Measurements from ENCODE around the gene PARD3B. TPM values are rescaled to one million over a fixed set of nuclear protein-coding genes. Genes with fewer than 3 reads are reported as not detected.

Gene PARD3B
- total RNA-seq, 1 experiment from 2014 or later, result 7.6 TPM

DNA sequence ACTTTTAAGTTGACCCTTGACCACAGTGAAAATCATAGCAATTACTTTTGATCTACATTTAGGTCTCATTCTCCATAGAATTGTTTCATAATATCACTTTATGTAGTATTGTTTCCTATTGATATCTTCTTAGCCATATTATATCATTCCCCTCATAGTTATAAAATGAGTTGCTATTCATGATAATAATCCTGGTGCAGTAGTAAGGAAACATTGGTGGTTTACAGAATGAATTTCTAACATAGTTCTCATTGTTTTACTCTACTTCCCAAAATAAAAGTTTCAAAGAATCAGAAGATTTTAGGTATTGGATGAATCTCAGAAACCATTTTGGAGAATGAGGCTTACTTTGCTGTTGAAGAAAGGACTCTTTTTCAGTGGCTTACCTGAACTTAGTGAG is 246.0 kb downstream of the PARD3B start:
- Histone ChIP-seq H3K36me3 (ENCODE audit: low read depth) (no peaks in the 10 kb centered on the region), H4K20me1 (ENCODE audit: insufficient read depth) (no peaks in the 10 kb centered on the region), H3K79me2 (ENCODE audit: low read depth) (no peaks in the 10 kb centered on the region), H3K4me2 (no peak overlapping the region), H3K4me1 (replicated peaks; ENCODE audit: insufficient read depth) (no peaks in the 10 kb centered on the region), H3K27me3 (ENCODE audit: insufficient read depth, low read depth) (no peaks in the 10 kb centered on the region), H2AFZ (no peak overlapping the region), H3K27ac (no peak overlapping the region), H3K9me2 (ENCODE audit: insufficient read depth) (no peaks in the 10 kb centered on the region), H3F3A (ENCODE audit: insufficient read depth, low read depth) (no peaks in the 10 kb centered on the region), H3K9me3 (ENCODE audit: insufficient read depth, low read depth) (no peaks in the 10 kb centered on the region), H3K4me3 (no peak overlapping the region)
- TF ChIP-seq EZH2 (IDR thresholded peaks at IDR 0.05; ENCODE audit: low read depth), result no peak
- TF ChIP-seq, protein P1, sequence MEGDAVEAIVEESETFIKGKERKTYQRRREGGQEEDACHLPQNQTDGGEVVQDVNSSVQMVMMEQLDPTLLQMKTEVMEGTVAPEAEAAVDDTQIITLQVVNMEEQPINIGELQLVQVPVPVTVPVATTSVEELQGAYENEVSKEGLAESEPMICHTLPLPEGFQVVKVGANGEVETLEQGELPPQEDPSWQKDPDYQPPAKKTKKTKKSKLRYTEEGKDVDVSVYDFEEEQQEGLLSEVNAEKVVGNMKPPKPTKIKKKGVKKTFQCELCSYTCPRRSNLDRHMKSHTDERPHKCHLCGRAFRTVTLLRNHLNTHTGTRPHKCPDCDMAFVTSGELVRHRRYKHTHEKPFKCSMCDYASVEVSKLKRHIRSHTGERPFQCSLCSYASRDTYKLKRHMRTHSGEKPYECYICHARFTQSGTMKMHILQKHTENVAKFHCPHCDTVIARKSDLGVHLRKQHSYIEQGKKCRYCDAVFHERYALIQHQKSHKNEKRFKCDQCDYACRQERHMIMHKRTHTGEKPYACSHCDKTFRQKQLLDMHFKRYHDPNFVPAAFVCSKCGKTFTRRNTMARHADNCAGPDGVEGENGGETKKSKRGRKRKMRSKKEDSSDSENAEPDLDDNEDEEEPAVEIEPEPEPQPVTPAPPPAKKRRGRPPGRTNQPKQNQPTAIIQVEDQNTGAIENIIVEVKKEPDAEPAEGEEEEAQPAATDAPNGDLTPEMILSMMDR (conservative IDR thresholded peaks at IDR 0.05), result no peak
- ChIA-PET POLR2A (ENCODE audit: unreplicated experiment) (no interaction called here), CTCF (no interaction called here)
- no peak for DNase-seq
- BruUV-seq (replicated peaks), result no TSS peak
- intact Hi-C loops (cut with micrococcal nuclease; ENCODE audit: unreplicated experiment), result no loop called here

DNA sequence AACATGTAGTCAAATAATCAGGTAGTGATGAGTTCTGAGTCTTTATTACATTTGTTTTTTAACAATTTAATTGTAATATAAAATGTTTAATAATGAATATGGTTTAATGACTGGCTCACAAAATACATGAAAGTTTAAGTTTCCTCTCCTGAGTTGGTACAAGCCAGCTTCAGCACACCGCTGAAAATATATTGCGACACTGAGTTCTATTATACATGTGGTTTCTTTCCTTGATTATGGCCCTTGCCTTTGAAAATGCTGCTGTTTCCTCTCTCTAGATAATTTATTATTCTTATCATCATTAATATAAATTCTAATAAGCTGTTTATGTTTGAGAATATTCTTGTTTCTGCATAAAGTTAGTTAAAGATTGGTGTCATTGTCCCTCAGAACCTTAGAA is 249.3 kb downstream of the PARD3B start:
- intact Hi-C loops (cut with micrococcal nuclease; ENCODE audit: unreplicated experiment), result no loop called here
- H3K36me3 ChIP-seq (ENCODE audit: low read depth), result no peaks in the 10 kb centered on the region
- H3K9me2 ChIP-seq (ENCODE audit: insufficient read depth), result no peaks in the 10 kb centered on the region
- H3F3A ChIP-seq (ENCODE audit: insufficient read depth, low read depth), result no peaks in the 10 kb centered on the region
- H3K27ac ChIP-seq, result no peak overlapping the region
- H2AFZ ChIP-seq, result no peak overlapping the region
- no peaks in the 10 kb centered on the region for H3K9me3 ChIP-seq (ENCODE audit: insufficient read depth, low read depth)
- DNase-seq, result no peak
- POLR2A ChIA-PET (ENCODE audit: unreplicated experiment), result no interaction called here
- CTCF ChIA-PET, result no interaction called here
- H3K4me1 ChIP-seq (replicated peaks; ENCODE audit: insufficient read depth), result no peaks in the 10 kb centered on the region
- no peak overlapping the region for H3K4me2 ChIP-seq
- H3K79me2 ChIP-seq (ENCODE audit: low read depth), result no peaks in the 10 kb centered on the region
- no peaks in the 10 kb centered on the region for H4K20me1 ChIP-seq (ENCODE audit: insufficient read depth)
- TF ChIP-seq, protein P1 (conservative IDR thresholded peaks at IDR 0.05), result no peak
- no peak for TF ChIP-seq EZH2 (IDR thresholded peaks at IDR 0.05; ENCODE audit: low read depth)
- H3K27me3 ChIP-seq (ENCODE audit: insufficient read depth, low read depth), result no peaks in the 10 kb centered on the region
- no peak overlapping the region for H3K4me3 ChIP-seq
- no TSS peak for BruUV-seq (replicated peaks)

DNA sequence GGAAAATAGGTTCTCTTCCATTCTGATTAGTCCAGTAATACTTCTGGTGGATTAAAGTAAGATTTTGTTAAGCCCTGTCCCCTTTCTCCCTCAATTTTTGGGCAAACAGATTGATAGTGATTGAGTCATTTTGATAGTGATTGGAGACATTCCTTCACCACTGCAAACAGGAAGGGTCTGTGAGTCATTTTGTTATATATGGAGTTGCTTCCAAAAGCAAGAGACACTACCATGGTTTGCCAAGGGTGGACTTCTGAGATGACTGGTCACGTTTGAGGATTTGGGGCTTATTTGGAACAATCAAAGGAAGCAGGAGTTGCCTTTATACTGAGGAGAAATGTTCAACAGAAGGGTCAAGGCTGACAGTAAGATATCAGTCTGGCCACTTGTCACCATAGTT is 249.9 kb downstream of the PARD3B start:
- Histone ChIP-seq H3K9me2 (ENCODE audit: insufficient read depth) (no peaks in the 10 kb centered on the region), H3F3A (ENCODE audit: insufficient read depth, low read depth) (no peaks in the 10 kb centered on the region), H3K27ac (no peak overlapping the region), H3K79me2 (ENCODE audit: low read depth) (no peaks in the 10 kb centered on the region), H3K27me3 (ENCODE audit: insufficient read depth, low read depth) (no peaks in the 10 kb centered on the region), H4K20me1 (ENCODE audit: insufficient read depth) (no peaks in the 10 kb centered on the region), H3K4me3 (no peak overlapping the region), H3K4me1 (replicated peaks; ENCODE audit: insufficient read depth) (no peaks in the 10 kb centered on the region), H3K9me3 (ENCODE audit: insufficient read depth, low read depth) (no peaks in the 10 kb centered on the region), H3K4me2 (no peak overlapping the region), H2AFZ (no peak overlapping the region), H3K36me3 (ENCODE audit: low read depth) (no peaks in the 10 kb centered on the region)
- ChIA-PET POLR2A (ENCODE audit: unreplicated experiment) (no interaction called here), CTCF (no interaction called here)
- BruUV-seq (replicated peaks), result no TSS peak
- TF ChIP-seq, protein P1 (conservative IDR thresholded peaks at IDR 0.05), result no peak
- TF ChIP-seq EZH2 (IDR thresholded peaks at IDR 0.05; ENCODE audit: low read depth), result no peak
- no peak for DNase-seq
- intact Hi-C loops (cut with micrococcal nuclease; ENCODE audit: unreplicated experiment), result no loop called here

Data from PC-9 (cell line).